ENCODE results near the gene CNKSR1.
"Not testable (repeated sequence)": the region's sequence is repeated elsewhere in the genome, so short reads cannot be mapped to it uniquely, and the experiment has no call there.

The CNKSR1 gene

GRCh38 chr1:26224606-26225005 lies 47.3 kb downstream of the CNKSR1 start:
- DNase-seq (ENCODE audit: low spot score) (no peak), FAIRE-seq (no peak)

- FAIRE-seq (no peak), DNase-seq (ENCODE audit: low spot score) (no peak)
Observed at GRCh38 chr1:26225033-26225831, 47.9 kb downstream of the CNKSR1 start.

GRCh38 chr1:26230682-26231081 lies 53.4 kb downstream of the CNKSR1 start:
- not testable (repeated sequence) for DNase-seq (ENCODE audit: low spot score); FAIRE-seq

GRCh38 chr1:26233903-26234643 lies 56.8 kb downstream of the CNKSR1 start, which contains the start of gene CEP85:
CEP85 (plus strand) TSS chr1:26234200; CDS start chr1:26239784, 5,584 bp downstream.
- FAIRE-seq (peak; percentile 98), DNase-seq (ENCODE audit: low spot score) (peak; percentile 99)

- FAIRE-seq (no peak), DNase-seq (ENCODE audit: low spot score) (peak; percentile 31)
Observed at GRCh38 chr1:26234644-26235370, 57.5 kb downstream of the CNKSR1 start.

- no peak for DNase-seq (ENCODE audit: low spot score)
- FAIRE-seq = no peak
Observed at GRCh38 chr1:26237230-26237966, 60.1 kb downstream of the CNKSR1 start.

Measured in urothelium cell line (cell line).